Measurements from ENCODE around the gene KCNT2.

KCNT2 gene

DNA sequence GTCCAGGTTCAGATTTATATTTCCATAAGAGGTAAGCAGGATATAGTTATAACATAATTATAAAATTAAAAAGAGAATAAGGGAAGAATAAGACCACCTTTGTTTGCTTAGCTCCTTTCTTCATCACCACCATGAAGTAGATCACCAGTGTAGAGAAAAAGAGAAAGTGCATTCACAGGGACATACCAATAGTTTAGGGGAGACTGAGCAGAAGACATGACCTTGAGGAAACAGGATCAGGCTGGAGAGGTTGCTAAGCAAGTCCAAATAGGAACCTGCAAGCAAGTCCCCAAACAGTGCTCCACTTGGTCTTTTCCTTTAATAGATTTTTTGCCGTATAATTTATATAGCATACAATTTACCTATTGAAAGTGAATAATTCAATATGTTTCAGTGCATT, 63.0 kb downstream of the KCNT2 start:
- Histone ChIP-seq H3K27me3 (ENCODE audit: insufficient read depth, low read depth) (no peaks in the 10 kb centered on the region), H3K36me3 (ENCODE audit: insufficient read depth) (no peaks in the 10 kb centered on the region), H3K9ac (no peak overlapping the region), H4K20me1 (ENCODE audit: insufficient read depth) (no peaks in the 10 kb centered on the region), H2AFZ (ENCODE audit: low read depth) (no peak overlapping the region), H3K4me1 (ENCODE audit: low read depth, poor library complexity, severe bottlenecking) (no peaks in the 10 kb centered on the region), H3K4me3 (IDR thresholded peaks at IDR 0.05; ENCODE audit: insufficient read depth, low read depth, low read length) (no peak overlapping the region), H3K27ac (no peak overlapping the region), H3K79me2 (ENCODE audit: insufficient read depth, low read depth) (no peaks in the 10 kb centered on the region), H3K4me2 (no peak overlapping the region)
- TF ChIP-seq, protein P1, sequence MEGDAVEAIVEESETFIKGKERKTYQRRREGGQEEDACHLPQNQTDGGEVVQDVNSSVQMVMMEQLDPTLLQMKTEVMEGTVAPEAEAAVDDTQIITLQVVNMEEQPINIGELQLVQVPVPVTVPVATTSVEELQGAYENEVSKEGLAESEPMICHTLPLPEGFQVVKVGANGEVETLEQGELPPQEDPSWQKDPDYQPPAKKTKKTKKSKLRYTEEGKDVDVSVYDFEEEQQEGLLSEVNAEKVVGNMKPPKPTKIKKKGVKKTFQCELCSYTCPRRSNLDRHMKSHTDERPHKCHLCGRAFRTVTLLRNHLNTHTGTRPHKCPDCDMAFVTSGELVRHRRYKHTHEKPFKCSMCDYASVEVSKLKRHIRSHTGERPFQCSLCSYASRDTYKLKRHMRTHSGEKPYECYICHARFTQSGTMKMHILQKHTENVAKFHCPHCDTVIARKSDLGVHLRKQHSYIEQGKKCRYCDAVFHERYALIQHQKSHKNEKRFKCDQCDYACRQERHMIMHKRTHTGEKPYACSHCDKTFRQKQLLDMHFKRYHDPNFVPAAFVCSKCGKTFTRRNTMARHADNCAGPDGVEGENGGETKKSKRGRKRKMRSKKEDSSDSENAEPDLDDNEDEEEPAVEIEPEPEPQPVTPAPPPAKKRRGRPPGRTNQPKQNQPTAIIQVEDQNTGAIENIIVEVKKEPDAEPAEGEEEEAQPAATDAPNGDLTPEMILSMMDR (conservative IDR thresholded peaks at IDR 0.05; ENCODE audit: low read depth, low read length): no peak

DNA sequence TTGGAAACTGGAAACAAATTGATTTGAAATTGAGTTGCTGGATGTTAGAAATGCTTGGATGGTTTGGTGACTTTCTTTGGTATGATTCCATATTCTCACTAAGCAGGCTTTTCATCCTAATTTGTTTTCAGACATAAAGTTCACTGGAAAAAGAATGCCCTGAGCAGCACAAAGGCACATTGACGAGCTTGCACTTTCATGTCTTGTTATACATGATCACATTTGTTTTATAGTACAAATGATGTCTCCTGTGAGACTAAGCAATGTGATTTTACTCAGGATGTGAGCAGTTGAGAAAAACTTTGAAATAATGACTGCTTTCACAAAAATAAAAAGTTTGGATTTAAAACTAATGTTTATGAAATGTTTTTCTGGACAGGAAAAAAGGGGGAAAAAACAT, 63.6 kb downstream of the KCNT2 start:
- no peak overlapping the region for H3K4me2 ChIP-seq
- no peaks in the 10 kb centered on the region for H3K79me2 ChIP-seq (ENCODE audit: insufficient read depth, low read depth)
- no peaks in the 10 kb centered on the region for H3K27me3 ChIP-seq (ENCODE audit: insufficient read depth, low read depth)
- H4K20me1 ChIP-seq (ENCODE audit: insufficient read depth): no peaks in the 10 kb centered on the region
- no peak overlapping the region for H3K4me3 ChIP-seq (IDR thresholded peaks at IDR 0.05; ENCODE audit: insufficient read depth, low read depth, low read length)
- TF ChIP-seq, protein P1 (conservative IDR thresholded peaks at IDR 0.05; ENCODE audit: low read depth, low read length): no peak
- H3K9ac ChIP-seq: no peak overlapping the region
- no peaks in the 10 kb centered on the region for H3K36me3 ChIP-seq (ENCODE audit: insufficient read depth)
- no peak overlapping the region for H2AFZ ChIP-seq (ENCODE audit: low read depth)
- H3K4me1 ChIP-seq (ENCODE audit: low read depth, poor library complexity, severe bottlenecking): no peaks in the 10 kb centered on the region
- H3K27ac ChIP-seq: no peak overlapping the region

DNA sequence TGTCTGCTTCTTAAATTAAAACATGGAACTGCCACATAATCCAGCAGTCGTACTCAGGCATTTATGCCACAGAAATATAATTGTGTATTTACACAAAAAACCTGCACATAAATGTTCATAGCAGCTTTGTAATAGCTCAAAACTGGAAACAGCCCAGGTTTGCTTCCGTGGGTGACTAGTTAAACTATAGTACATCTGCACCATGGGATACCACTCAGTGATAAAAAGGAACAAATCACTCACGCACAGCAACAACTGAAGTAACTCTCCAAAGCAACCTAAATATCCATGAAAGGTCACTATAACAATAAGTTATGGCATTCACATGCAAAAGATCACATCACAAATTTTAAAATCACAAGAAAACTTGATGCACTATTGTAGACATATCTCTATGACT, 64.4 kb downstream of the KCNT2 start:
- no peak overlapping the region for H2AFZ ChIP-seq (ENCODE audit: low read depth)
- no peaks in the 10 kb centered on the region for H3K4me1 ChIP-seq (ENCODE audit: low read depth, poor library complexity, severe bottlenecking)
- H3K4me3 ChIP-seq (IDR thresholded peaks at IDR 0.05; ENCODE audit: insufficient read depth, low read depth, low read length): no peak overlapping the region
- H3K4me2 ChIP-seq: no peak overlapping the region
- H3K27me3 ChIP-seq (ENCODE audit: insufficient read depth, low read depth): no peaks in the 10 kb centered on the region
- TF ChIP-seq, protein P1 (conservative IDR thresholded peaks at IDR 0.05; ENCODE audit: low read depth, low read length): no peak
- no peaks in the 10 kb centered on the region for H3K79me2 ChIP-seq (ENCODE audit: insufficient read depth, low read depth)
- H3K27ac ChIP-seq: no peak overlapping the region
- no peaks in the 10 kb centered on the region for H3K36me3 ChIP-seq (ENCODE audit: insufficient read depth)
- H3K9ac ChIP-seq: no peak overlapping the region
- H4K20me1 ChIP-seq (ENCODE audit: insufficient read depth): no peaks in the 10 kb centered on the region

DNA sequence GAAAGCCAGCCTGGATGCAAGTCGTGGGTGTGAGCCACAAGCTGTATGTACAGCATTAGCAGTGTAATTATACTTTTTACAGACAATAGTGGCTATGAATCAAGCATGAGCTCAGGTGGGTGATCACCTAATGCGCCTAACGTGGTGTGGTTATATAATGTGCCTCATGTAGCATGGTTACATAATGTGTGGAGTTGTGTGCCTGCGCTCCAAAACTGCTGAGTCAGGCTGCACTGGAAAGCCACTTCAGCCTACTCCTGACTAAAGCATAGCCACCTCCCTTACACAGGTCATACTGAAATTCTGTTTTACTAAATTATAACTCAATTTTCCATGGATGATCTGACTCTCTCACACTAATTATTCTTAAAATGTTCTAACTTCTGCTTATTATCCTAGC, 69.8 kb downstream of the KCNT2 start:
- Histone ChIP-seq H4K20me1 (ENCODE audit: insufficient read depth) (no peaks in the 10 kb centered on the region), H2AFZ (ENCODE audit: low read depth) (no peak overlapping the region), H3K36me3 (ENCODE audit: insufficient read depth) (no peaks in the 10 kb centered on the region), H3K27ac (no peak overlapping the region), H3K4me2 (no peak overlapping the region), H3K4me1 (ENCODE audit: low read depth, poor library complexity, severe bottlenecking) (no peaks in the 10 kb centered on the region), H3K27me3 (ENCODE audit: insufficient read depth, low read depth) (no peaks in the 10 kb centered on the region), H3K4me3 (IDR thresholded peaks at IDR 0.05; ENCODE audit: insufficient read depth, low read depth, low read length) (no peak overlapping the region), H3K9ac (no peak overlapping the region), H3K79me2 (ENCODE audit: insufficient read depth, low read depth) (no peaks in the 10 kb centered on the region)
- TF ChIP-seq, protein P1 (conservative IDR thresholded peaks at IDR 0.05; ENCODE audit: low read depth, low read length): no peak

DNA sequence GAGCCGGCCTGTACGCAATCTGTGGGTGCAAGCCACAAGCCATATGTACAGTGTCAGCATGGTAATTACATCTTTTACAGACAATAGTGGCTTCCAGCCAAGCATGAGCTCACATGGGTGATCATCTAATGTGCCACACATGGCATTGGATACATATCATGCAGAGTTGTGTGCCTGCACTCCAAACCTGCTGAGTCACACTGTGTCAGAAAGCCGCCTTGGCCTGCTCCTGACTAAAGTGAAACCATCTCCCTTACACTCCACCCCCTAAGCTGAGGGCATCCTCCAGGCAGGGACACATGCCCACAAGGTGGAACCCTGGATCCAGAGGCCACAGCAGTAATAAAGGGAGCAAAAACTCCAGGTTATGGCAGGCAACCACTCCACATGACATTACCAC, 72.5 kb downstream of the KCNT2 start:
- Histone ChIP-seq H3K36me3 (ENCODE audit: insufficient read depth) (no peaks in the 10 kb centered on the region), H3K79me2 (ENCODE audit: insufficient read depth, low read depth) (no peaks in the 10 kb centered on the region), H2AFZ (ENCODE audit: low read depth) (no peak overlapping the region), H3K9ac (no peak overlapping the region), H3K27ac (no peak overlapping the region), H3K4me2 (no peak overlapping the region), H3K27me3 (ENCODE audit: insufficient read depth, low read depth) (no peaks in the 10 kb centered on the region), H4K20me1 (ENCODE audit: insufficient read depth) (no peaks in the 10 kb centered on the region), H3K4me3 (IDR thresholded peaks at IDR 0.05; ENCODE audit: insufficient read depth, low read depth, low read length) (no peak overlapping the region), H3K4me1 (ENCODE audit: low read depth, poor library complexity, severe bottlenecking) (no peaks in the 10 kb centered on the region)
- TF ChIP-seq, protein P1 (conservative IDR thresholded peaks at IDR 0.05; ENCODE audit: low read depth, low read length): no peak

Data from KMS-11 (cell line).